Trophoblast cell (in vitro differentiated cells and primary cell): ENCODE data around the gene CARD18.

Source experiments
- DNase-seq, 2 donors: peaks; one replicate each; pipeline ENCODE4 v3.0.0-alpha.2; 2016
- H2AFZ ChIP-seq: 2 replicates; pipeline ENCODE4 v1.6.1; 2013; ENCODE audit warnings: low read length, moderate library complexity, mild to moderate bottlenecking; ENCODE audit not compliant: insufficient read depth, poor library complexity
- H2AK5ac ChIP-seq: 2 replicates; pipeline ENCODE4 v1.6.1; 2013; ENCODE audit warnings: mild to moderate bottlenecking, low read length
- H2BK120ac ChIP-seq: 2 replicates; pipeline ENCODE4 v1.6.1; 2013; ENCODE audit warnings: low read length, mild to moderate bottlenecking, moderate library complexity; ENCODE audit not compliant: insufficient read depth, poor library complexity
- H2BK12ac ChIP-seq: 2 replicates; pipeline ENCODE4 v1.6.1; 2013; ENCODE audit warnings: mild to moderate bottlenecking, low read length, moderate library complexity
- H2BK5ac ChIP-seq: 2 replicates; pipeline ENCODE4 v1.6.1; 2013; ENCODE audit warnings: low read length, low read depth, moderate library complexity, mild to moderate bottlenecking; ENCODE audit not compliant: poor library complexity
- H3K14ac ChIP-seq: 2 replicates; pipeline ENCODE4 v1.6.1; 2013; ENCODE audit warnings: mild to moderate bottlenecking, low read length
- H3K18ac ChIP-seq: 2 replicates; pipeline ENCODE4 v1.6.1; 2013; ENCODE audit warnings: mild to moderate bottlenecking, low read length
- H3K23ac ChIP-seq: 2 replicates; pipeline ENCODE4 v1.6.1; 2013; ENCODE audit warnings: low read length
- H3K27ac ChIP-seq: 2 replicates; pipeline ENCODE4 v1.5.1; 2013; ENCODE audit warnings: low read depth, mild to moderate bottlenecking, inconsistent platforms, low read length, moderate library complexity
- H3K27me3 ChIP-seq: 2 replicates; pipeline ENCODE4 v1.6.1; 2013; ENCODE audit warnings: inconsistent platforms, mild to moderate bottlenecking, low read length, moderate library complexity; ENCODE audit not compliant: insufficient read depth
- H3K36me3 ChIP-seq, 2 experiments: 1 replicate in 1 of 2; 2 replicates in 1 of 2; pipeline ENCODE4 v1.6.1; 2013; ENCODE audit warnings: low read length in 2 of 2, mild to moderate bottlenecking in 2 of 2, moderate library complexity in 1 of 2; ENCODE audit not compliant: insufficient read depth in 2 of 2, control insufficient read depth in 1 of 2
- H3K4ac ChIP-seq: 2 replicates; pipeline ENCODE4 v1.6.1; 2013; ENCODE audit warnings: low read depth, mild to moderate bottlenecking, low read length, moderate library complexity
- H3K4me1 ChIP-seq, 2 experiments: 1 replicate in 1 of 2; 2 replicates in 1 of 2; pipeline ENCODE4 v1.6.1; 2013; ENCODE audit warnings: low read length in 2 of 2, mild to moderate bottlenecking in 2 of 2, moderate library complexity in 1 of 2; ENCODE audit not compliant: insufficient read depth in 2 of 2, control insufficient read depth in 1 of 2
- H3K4me2 ChIP-seq: 2 replicates; pipeline ENCODE4 v1.6.1; 2013; ENCODE audit warnings: inconsistent platforms, mild to moderate bottlenecking, low read length, moderate library complexity
- H3K4me3 ChIP-seq: 2 replicates; pipeline ENCODE4 v1.5.1; 2013; ENCODE audit warnings: mild to moderate bottlenecking, low read depth, low read length, inconsistent platforms
- H3K79me1 ChIP-seq: one replicate; pipeline ENCODE4 v1.6.1; 2013; ENCODE audit warnings: low read length
- H3K79me2 ChIP-seq: 2 replicates; pipeline ENCODE4 v1.6.1; 2013; ENCODE audit warnings: low read length, mild to moderate bottlenecking; ENCODE audit not compliant: control insufficient read depth, insufficient read depth, poor library complexity
- H3K9ac ChIP-seq: 2 replicates; pipeline ENCODE4 v1.6.1; 2013; ENCODE audit warnings: mild to moderate bottlenecking, low read length
- H3K9me3 ChIP-seq: 2 replicates; pipeline ENCODE4 v1.6.1; 2013; ENCODE audit warnings: low read depth, mild to moderate bottlenecking, control low read depth, inconsistent platforms, low read length; ENCODE audit not compliant: insufficient read depth
- H4K12ac ChIP-seq: 2 replicates; pipeline ENCODE4 v1.6.1; 2013; ENCODE audit warnings: low read depth, mild to moderate bottlenecking, low read length, moderate library complexity
- H4K8ac ChIP-seq: 2 replicates; pipeline ENCODE4 v1.6.1; 2013; ENCODE audit warnings: low read depth, mild to moderate bottlenecking, low read length, moderate library complexity
- H4K91ac ChIP-seq: one replicate; pipeline ENCODE4 v1.6.1; 2013; ENCODE audit warnings: low read depth, mild to moderate bottlenecking, low read length, moderate library complexity
- WGBS: extraction: QIAGEN DNeasy Blood & Tissue Kit; methylation state at CpG from one replicate; pipeline ENCODE4 v1.1.7; 2013; ENCODE audit warnings: missing lambda C conversion rate; ENCODE audit not compliant: insufficient read length, insufficient coverage; ENCODE audit errors: extremely low coverage; 5-methylcytosine and 5-hydroxymethylcytosine counted together

Gene CARD18

DNA sequence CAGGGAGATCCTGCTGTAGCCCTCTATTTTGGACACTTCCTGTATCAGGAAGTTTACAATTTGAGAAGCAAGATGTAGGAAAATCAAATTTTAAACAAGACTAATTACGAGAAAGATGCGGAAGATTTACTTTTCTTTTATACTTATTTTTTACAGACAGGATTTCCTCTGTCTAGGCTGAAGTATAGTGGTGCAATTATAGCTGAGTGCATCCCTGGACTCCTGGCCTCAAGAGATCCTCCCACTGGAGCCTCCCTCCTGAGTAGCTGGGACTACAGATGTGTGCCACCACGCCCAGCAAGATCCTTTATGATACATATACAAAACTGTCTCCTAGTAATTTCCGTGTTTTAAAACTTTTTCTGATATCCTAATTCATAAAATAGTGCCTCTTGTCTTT lies 17.2 kb upstream of the CARD18 start:
- Histone ChIP-seq H3K4me3 (no peak overlapping the region), H2AFZ (no peak overlapping the region), H3K23ac (no peak overlapping the region), H3K9me3 (no peaks in the 10 kb centered on the region), H3K79me2 (no peaks in the 10 kb centered on the region), H3K9ac (no peak overlapping the region), H3K79me1 (no peaks in the 10 kb centered on the region), H4K8ac (no peak overlapping the region), H3K18ac (no peak overlapping the region), H2BK5ac (no peak overlapping the region), H2BK120ac (no peak overlapping the region), H3K27me3 (no peaks in the 10 kb centered on the region), H4K12ac (no peak overlapping the region), H3K4me1 (no peaks in the 10 kb centered on the region), H2AK5ac (no peak overlapping the region), H3K27ac (no peak overlapping the region), H3K4me2 (no peak overlapping the region), H3K36me3 (no peaks in the 10 kb centered on the region), H4K91ac (no peak overlapping the region), H3K4ac (no peak overlapping the region), H3K14ac (no peak overlapping the region), H2BK12ac (no peak overlapping the region)
- DNase-seq: no peak
- no CpG with 5 or more reads among the region's 4 CpGs for WGBS

DNA sequence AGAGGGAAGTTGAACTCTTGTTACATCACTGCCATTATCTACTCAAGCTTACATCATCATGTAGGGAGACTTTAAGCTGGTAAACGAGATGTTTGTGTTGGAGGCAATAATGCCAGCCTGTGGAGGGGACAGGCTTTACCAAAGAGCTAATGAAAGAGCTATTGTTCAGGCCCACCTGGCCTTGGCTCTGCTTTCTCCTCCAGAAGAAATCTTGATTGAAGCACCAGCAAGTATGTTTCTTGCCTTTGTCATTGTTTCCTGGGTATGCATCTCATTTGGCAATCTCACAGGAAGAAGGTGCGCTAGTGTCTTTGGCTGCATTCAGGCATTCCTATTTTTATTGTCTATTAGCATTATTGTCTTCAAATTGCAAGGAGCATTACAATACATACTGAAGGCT lies 16.7 kb upstream of the CARD18 start:
- H3K79me1 ChIP-seq: no peaks in the 10 kb centered on the region
- no CpG with 5 or more reads among the region's 2 CpGs for WGBS
- no peaks in the 10 kb centered on the region for H3K36me3 ChIP-seq
- H3K4me3 ChIP-seq: no peak overlapping the region
- H4K8ac ChIP-seq: no peak overlapping the region
- H3K4ac ChIP-seq: no peak overlapping the region
- H2AK5ac ChIP-seq: no peak overlapping the region
- H2AFZ ChIP-seq: no peak overlapping the region
- H3K23ac ChIP-seq: no peak overlapping the region
- H3K4me2 ChIP-seq: no peak overlapping the region
- H3K4me1 ChIP-seq: no peaks in the 10 kb centered on the region
- no peak overlapping the region for H2BK5ac ChIP-seq
- DNase-seq: no peak
- no peak overlapping the region for H3K18ac ChIP-seq
- H3K27me3 ChIP-seq: no peaks in the 10 kb centered on the region
- H2BK120ac ChIP-seq: no peak overlapping the region
- no peaks in the 10 kb centered on the region for H3K9me3 ChIP-seq
- no peak overlapping the region for H3K14ac ChIP-seq
- H3K27ac ChIP-seq: no peak overlapping the region
- H2BK12ac ChIP-seq: no peak overlapping the region
- H4K91ac ChIP-seq: no peak overlapping the region
- H3K79me2 ChIP-seq: no peaks in the 10 kb centered on the region
- H3K9ac ChIP-seq: no peak overlapping the region
- no peak overlapping the region for H4K12ac ChIP-seq

DNA sequence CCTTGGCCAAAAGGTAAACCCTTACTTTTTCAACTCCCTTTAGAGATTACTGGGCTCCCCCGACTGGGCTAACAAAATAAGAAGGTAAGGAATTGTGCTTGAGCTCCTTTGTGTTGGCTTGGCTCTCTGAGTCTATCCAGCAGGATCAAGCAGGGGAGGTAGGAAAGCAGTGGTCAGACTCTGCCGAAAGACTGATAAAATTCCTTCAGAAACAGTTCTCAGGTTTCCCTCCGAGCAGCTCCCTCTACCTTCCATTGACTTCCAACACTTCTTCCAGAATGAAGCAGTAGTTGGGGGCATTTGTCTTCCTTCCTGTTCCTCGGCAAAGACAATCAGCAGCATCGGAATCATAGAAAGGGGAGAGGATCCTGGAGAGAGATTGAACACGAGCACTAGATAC lies 16.1 kb upstream of the CARD18 start:
- no peak overlapping the region for H3K14ac ChIP-seq
- H3K36me3 ChIP-seq: no peaks in the 10 kb centered on the region
- H3K79me2 ChIP-seq: no peaks in the 10 kb centered on the region
- no peak overlapping the region for H2BK5ac ChIP-seq
- H4K12ac ChIP-seq: no peak overlapping the region
- no peaks in the 10 kb centered on the region for H3K9me3 ChIP-seq
- no peak overlapping the region for H3K18ac ChIP-seq
- DNase-seq: no peak
- H2AK5ac ChIP-seq: no peak overlapping the region
- H3K4ac ChIP-seq: no peak overlapping the region
- H3K27me3 ChIP-seq: no peaks in the 10 kb centered on the region
- H2BK12ac ChIP-seq: no peak overlapping the region
- no CpG with 5 or more reads among the region's 6 CpGs for WGBS
- H3K4me2 ChIP-seq: no peak overlapping the region
- no peak overlapping the region for H3K4me3 ChIP-seq
- no peak overlapping the region for H4K8ac ChIP-seq
- H4K91ac ChIP-seq: no peak overlapping the region
- no peaks in the 10 kb centered on the region for H3K79me1 ChIP-seq
- no peak overlapping the region for H2BK120ac ChIP-seq
- no peaks in the 10 kb centered on the region for H3K4me1 ChIP-seq
- no peak overlapping the region for H3K23ac ChIP-seq
- no peak overlapping the region for H2AFZ ChIP-seq
- H3K27ac ChIP-seq: no peak overlapping the region
- H3K9ac ChIP-seq: no peak overlapping the region

DNA sequence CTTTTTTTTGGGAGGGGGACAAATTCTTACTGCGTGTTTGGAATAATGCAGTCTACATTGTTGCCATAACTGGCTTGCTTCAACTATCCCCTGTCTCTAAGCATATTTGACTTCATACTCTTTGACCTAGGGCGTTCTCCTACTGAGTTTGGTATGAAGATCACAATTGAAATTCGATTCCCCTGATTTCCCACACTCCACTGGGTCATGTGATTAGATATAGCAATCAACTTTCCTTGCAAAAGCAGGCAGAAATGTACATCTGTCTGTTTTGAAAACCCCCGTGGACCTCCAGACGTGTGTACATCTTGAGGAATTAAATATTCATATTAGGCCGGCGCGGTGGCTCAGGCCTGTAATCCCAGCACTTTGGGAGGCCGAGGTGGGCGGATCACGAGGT lies 13.8 kb upstream of the CARD18 start:
- Histone ChIP-seq H4K91ac (no peak overlapping the region), H2BK12ac (no peak overlapping the region), H3K4me2 (no peak overlapping the region), H3K9me3 (no peaks in the 10 kb centered on the region), H3K27ac (no peak overlapping the region), H3K18ac (no peak overlapping the region), H3K4me3 (no peak overlapping the region), H3K9ac (no peak overlapping the region), H3K14ac (no peak overlapping the region), H3K4me1 (no peaks in the 10 kb centered on the region), H2BK120ac (no peak overlapping the region), H3K27me3 (no peaks in the 10 kb centered on the region), H4K12ac (no peak overlapping the region), H3K4ac (no peak overlapping the region), H4K8ac (no peak overlapping the region), H3K79me1 (no peaks in the 10 kb centered on the region), H3K79me2 (no peaks in the 10 kb centered on the region), H2AK5ac (no peak overlapping the region), H3K23ac (no peak overlapping the region), H3K36me3 (no peaks in the 10 kb centered on the region), H2BK5ac (no peak overlapping the region), H2AFZ (no peak overlapping the region)
- no CpG with 5 or more reads among the region's 11 CpGs for WGBS
- no peak for DNase-seq
